GOT3 (cell line): Measurements from ENCODE around the gene EBI3.
"Not testable (repeated sequence)": the region's sequence is repeated elsewhere in the genome, so short reads cannot be mapped to it uniquely, and the experiment has no call there.

Experiments used
- DNase-seq: peaks from one replicate; lab custom pipeline; 2025; ENCODE audit warnings: mixed read lengths; lab: John Stamatoyannopoulos, UW

Gene EBI3

DNA sequence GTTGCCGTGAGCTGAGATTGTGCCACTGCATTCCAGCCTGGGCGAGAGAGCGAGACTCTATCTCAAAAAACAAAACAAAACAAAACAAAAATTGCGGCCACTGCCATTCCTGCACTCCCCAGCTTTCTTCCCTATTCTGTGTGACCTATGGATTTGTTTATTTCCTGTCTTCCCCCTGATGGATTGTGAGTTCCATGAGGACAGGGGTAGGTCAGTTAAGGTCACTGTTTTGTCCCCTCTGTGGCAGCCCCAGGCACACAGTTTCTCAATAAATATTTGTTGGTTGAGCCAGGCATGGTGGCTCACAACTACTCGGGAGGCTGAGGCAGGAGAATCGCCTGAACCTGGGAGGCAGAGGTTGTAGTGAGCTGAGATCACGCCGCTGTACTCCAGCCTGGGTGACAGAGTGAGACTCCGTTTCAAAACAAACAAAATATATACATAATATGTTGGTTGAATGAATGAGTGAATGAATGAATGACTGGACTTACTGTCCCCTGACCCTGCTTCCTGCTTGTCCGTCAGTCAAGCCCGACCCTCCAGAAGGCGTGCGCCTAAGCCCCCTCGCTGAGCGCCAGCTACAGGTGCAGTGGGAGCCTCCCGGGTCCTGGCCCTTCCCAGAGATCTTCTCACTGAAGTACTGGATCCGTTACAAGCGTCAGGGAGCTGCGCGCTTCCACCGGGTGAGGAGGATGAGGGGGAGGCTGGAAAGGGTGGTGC, 5.0 kb downstream of the EBI3 start:
- DNase-seq = no peak

DNA sequence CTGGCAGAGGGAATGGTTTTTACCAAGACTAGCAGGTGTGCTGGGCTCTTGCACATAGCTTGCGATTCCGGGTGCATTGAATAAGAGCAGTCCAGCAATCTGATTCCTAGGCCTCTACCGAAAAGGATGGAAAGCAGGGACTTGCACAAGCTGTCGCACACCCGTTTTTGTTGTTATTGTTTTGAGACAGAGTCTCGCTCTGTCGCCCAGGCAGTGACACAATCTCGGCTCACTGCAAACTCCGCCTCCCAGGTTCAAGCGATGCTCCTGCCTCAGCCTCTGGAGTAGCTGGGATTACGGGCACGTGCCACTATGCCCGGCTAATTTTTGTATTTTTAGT, 5.5 kb downstream of the EBI3 start:
- no peak for DNase-seq

DNA sequence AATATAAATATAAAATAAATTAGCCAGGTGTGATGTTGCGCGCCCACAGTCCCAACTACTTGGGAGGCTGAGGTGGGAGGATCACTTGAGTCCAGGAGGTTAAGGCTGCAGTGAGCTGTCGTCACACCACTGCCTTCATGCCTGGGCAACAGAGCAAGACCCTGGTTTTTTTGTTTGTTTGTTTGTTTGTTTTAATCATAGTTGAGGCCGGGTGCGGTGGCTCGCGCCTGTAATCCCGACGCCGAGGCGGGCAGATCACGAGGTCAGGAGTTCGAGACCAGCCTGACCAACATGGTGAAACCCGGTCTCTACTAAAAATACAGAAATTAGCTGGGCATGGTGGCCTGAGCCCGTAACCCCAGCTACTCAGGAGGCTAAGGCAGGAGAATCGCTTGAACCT, 8.2 kb downstream of the EBI3 start:
- not testable (repeated sequence) for DNase-seq

DNA sequence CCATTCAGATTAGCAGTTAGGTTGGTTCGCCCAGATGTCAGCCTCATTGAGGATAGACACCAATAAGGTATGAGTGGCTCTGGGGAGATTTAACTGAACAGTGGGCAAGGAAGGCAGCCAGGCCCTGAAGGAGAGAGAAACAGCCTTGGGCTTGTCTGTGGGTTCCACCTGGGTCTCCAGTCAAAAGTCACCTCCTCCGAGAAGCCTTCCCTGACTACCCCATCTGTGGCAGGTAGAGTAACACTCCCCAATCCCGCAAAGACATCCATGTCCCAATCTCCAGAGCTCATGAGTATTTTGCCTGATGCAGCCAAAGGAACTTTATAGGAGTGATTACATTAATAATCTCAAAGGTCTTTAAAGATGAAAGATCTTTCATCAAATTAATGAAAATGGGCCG, 9.5 kb downstream of the EBI3 start:
- no peak for DNase-seq

DNA sequence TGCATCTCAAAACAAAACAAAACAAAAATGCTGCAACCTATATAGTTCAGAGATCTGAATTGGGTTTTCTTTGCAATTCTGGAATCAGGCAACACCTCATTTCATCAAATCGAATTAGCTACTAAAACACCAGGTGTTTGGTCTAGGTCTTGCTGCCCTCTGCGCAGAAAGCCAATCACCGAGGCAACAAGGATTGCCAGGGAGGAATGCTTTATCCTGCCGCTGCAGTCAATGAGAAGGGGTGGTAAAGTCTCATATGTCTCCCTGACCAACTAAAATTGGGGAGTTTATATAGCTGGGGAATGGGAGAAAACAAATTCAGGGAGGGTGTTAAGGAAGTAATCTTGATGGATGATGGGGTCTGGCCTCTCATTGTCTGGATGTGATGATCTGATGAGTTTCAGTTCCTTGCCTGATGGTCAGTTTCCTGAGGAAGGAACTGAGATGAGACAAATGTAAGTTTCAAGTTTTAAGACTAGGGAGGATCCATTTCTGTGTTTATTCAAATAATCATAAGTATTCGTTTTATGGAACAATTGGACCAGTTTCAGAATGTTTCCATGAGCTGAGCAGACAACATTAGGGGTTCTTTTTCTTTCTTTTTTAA, 12.6 kb downstream of the EBI3 start:
- no peak for DNase-seq

DNA sequence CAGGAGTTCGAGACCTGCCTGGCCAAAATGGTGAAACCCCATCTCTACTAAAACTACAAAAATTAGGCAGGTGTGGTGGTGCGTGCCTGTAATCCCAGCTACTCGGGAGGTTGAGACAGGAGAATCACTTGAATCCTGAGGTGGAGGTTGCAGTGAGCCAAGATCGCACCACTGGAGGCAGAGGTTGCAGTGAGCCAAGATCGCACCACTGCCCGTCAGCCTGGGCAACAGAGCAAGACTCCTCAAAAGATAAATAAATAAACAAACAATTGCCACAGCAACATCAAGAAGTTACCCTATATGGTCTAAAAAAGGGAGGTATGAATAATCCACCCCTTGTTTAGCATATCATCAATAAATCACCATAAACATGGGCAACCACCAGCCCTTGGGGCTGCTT, 16.6 kb downstream of the EBI3 start:
- not testable (repeated sequence) for DNase-seq

DNA sequence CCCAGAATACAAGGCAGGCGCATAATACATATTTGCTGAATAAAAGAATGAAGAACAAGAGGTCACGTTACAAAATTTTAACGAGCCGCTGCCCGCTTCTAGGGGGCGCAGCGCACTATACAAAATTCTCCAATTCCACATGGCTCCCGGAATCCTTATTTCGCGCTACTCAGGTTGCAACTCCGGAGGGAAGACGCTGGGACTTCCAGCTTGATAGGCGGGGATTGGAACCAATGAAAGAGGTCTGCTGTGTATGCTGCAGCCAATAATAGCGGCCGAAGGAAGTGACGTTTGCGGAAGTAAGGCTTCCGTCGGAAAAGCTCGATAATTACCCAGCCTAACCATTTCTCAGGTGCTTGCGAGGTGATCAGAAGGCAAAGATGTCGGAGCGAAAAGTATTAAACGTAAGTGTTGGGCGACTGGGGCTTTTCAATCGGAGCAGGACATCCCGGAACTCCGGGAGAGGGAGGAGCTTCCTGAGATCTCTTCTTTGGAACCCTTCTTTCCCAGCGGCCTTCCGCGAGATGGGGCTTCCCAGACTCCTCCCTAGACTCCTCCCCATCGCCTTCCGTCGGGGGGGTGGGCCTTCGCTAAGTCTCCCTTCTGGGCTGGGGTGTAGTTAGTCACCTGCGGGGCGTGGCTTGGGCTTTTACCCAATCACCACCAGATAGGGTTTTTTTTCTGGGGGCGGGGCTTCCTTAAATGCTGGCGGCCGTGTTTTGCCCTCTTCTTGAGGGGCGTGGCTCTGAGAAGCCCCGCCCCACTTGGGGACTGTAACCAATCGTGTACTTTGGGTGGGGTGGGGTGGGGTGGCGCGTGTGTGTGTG, 17.7 kb downstream of the EBI3 start, which contains the start of gene YJU2:
Gene YJU2, plus strand, starts transcription at position 314 of the 827 bp plus-strand sequence. Its CDS starts 67 bp downstream, at position 381.
- peak; percentile 94 for DNase-seq

DNA sequence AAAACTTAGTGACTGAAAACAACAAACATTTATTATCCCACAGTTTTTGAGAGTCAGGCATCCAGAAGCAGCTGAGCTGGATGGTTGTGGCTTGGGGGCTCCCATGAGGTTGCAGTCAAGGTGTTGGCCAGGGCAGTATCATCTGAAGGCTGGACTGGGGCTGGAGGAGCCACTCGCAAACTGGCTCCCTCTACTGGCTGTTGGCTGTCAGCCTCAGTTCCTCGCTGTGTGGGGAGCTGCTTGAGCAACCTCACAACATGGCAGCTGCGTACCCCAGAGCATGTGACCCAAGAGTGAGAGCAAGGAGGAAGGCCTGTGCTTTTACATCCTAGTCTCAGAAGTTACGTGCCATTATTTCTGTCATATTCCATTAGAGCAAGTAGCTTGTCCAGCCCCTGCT, 27.2 kb downstream of the EBI3 start:
- DNase-seq = no peak

DNA sequence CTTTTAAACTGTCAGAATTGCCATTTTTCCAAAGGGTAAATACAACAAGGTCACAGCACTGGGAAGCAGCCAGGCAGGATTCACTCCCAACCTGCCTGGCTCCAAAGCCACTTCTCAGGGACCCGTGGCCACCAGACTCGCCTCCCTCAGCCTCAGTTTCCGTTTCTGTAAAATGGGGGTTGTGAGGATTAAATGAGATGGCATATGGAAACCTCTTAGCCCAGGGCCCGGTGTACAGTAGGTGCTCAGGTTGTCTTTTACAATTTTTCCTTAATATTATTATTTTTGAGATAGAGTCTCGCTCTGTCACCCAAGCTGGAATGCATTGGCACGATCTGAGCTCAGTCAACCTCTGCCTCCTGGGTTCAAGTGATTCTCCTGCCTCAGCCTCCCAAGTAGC, 27.7 kb downstream of the EBI3 start:
- DNase-seq = no peak

DNA sequence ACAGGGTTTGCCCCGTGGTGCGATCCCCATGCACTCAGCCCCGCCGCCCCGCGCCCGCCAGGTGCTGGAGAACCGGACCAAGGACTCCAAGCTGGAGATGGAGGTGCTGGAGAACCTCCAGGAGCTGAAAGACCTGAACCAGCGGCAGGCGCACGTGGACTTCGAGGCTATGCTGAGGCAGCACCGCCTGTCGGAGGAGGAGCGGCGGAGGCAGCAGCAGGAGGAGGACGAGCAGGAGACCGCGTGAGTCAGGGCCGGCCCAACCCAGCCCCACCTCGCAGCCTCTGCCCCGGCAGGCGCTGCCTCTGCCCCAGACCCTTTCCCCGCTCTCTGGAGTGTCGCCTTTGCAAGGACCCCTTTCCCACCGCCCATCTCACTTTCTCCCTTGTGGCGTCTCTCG, 28.9 kb downstream of the EBI3 start:
- DNase-seq = no peak

DNA sequence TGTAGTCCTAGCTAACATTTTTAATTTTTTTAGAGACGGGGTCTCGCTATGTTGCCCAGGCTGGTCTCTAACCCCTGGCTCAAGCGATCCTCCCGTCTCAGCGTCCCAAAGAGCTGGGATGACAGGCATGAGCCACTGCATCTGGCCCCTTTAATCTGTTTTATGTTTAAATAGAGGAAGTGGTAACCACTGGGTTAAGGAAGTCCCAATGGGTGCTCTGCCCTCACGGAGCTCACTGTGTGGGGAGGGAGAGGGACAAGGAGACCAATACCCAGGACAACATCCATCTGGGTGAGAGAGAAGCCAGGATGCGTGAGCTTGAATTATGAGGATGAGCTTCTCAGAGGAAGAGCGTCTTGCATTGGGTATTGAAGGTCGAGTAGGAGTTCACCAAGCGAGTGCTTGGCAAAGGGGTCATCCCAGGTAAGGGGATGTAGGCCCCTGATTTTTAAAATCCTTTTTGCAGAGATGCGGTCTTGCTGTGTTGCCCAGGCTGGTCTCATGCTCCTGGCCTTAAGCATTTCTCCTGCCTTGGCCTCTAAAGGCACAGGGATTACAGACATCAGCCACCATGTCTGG, 31.4 kb downstream of the EBI3 start:
- no peak for DNase-seq

DNA sequence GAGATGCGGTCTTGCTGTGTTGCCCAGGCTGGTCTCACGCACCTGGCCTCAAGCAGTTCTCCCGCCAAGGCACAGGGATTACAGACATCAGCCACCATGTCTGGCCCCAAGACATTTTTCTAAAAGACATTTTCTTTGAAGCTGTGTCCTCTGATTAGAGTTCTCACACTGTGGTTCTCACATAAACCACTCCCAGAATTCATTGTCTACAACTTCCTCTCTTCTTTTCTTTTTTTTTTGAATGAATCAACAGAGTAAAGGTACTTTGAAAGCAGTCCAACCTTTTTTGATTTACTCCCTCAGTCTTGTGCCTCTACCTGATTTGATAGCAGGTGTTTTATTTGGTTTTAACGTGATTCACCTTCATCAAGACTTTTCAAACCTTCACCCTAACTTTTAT, 35.5 kb downstream of the EBI3 start:
- DNase-seq = no peak

DNA sequence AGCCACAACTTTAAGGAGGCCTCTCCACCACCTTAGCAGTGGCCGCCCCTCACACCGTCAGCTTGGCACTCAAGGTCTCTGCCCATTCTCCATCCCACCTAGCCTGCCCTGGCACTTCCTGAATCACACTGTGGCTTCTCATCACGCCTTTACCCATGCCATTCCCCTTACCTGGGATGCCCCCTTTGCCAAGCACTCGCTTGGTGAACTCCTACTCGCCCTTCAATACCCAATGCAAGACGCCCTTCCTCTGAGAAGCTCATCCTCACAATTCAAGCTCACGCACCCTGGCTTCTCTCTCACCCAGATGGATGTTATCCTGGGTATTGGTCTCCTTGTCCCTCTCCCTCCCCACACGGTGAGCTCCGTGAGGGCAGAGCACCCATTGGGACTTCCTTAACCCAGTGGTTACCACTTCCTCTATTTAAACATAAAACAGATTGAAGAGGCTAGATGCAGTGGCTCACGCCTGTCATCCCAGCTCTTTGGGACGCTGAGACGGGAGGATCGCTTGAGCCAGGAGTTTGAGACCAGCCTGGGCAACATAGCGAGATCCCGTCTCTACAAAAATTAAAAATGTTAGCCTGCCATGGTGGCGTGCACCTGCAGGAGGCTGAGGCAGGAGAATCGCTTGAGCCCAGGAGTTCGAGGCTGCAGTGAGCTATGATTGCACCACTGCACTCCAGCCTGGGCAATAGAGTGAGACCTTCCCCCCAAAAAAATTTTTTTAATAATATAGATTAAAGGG, 37.1 kb downstream of the EBI3 start:
- DNase-seq = no peak

DNA sequence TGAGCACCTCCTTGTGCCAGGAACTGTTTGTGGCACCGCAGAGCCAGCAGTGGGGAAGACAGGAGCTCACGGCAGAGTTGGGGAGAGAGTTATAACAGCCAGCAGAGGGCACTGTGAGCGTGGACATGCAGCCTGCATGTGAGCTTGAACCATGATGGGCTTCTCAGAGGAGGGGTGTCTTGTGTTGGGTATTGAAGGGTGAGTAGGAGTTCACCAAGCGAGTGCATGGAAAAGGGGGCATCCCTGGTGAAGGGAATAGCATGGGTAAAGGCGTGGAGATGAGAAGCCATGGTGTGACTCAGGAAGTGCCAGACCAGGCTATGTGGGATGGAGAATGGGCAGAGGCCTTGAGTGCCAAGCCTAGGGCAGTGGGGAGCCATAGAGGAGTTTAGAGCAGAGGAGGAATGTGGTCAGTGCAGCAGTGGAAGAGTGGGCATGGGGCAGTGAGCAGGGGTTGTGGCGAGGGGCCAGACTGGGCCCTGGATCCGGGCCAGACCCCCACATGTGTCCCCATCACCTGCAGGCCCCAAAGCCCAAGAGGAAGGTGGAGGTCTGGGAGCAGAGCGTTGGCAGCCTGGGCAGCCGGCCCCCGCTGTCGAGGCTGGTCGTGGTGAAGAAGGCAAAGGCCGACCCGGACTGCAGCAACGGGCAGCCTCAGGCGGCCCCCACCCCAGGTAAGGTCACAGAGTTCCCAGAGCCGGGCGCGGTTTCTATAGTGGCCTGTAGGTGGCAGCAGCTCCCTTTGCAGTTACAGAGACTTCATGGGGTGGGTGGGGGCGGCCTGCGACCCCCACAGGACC, 38.0 kb downstream of the EBI3 start:
- DNase-seq = no peak

DNA sequence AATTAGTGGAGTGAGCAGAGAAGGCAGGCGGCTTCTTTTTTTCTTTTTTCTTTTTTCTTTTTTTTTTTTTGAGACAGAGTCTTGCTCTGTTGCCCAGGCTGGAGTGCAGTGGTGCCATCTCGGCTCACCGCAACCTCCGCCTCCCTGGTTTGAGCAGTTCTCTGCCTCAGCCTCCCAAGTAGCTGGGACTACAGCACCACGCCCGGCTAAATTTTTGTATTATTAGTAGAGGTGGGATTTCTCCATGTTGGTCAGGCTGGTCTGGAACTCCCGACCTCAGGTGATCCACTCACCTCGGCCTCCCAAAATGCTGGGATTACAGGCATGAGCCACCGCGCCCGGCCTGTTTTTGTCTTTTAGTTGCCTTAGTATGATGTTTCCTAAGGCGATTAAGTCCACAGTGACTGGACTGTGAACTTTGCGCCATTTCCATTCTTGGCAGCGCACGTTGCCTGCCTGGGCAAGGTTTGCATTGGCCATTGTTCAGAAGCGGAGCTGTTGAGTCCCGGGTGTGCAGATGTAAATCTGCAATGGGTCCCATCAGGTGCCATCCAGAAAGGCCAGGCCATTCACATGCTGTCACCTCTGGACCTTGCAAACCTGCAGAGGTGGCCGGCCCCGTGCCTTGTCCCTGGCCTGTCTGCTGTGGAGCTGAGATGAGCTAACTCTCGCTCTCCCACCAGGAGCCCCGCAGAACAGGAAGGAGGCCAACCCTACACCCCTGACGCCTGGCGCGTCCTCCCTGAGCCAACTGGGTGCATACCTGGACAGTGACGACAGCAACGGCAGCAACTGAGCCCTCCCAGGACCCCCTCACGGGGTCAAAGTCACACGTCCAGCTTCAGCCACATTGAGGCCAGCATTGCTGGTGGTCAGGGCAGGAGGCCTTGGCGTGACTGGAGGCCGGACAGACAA, 38.8 kb downstream of the EBI3 start:
- DNase-seq = no peak

DNA sequence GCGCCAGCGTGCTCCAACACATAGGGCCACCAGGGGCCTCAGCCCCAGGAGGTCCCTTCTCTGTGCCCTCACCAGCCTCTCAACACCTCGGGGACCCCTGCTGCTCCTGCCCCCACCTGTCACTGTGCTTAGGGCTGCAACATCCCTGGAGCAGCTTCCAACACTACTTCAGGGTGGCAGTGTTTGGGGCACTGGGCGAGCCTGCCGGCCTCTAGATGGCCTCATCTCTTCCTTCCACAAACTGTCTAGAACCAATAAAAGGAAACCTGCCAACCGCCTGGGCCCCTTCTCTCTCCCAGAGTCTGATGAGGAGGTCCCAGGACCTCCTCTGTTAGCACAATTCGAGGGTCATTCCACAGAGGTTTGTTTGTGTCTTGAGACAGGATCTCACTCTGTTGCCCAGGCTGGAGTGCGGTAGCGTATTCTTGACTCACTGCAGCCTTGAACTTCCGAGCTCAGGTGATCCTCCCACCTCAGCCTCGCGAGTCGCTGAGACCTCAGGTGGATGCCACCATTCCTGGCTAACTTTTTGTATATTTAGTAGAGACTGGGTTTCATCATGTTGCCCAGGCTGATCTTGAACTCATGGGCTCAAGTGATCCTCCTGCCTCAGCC, 39.6 kb downstream of the EBI3 start:
- DNase-seq = no peak

DNA sequence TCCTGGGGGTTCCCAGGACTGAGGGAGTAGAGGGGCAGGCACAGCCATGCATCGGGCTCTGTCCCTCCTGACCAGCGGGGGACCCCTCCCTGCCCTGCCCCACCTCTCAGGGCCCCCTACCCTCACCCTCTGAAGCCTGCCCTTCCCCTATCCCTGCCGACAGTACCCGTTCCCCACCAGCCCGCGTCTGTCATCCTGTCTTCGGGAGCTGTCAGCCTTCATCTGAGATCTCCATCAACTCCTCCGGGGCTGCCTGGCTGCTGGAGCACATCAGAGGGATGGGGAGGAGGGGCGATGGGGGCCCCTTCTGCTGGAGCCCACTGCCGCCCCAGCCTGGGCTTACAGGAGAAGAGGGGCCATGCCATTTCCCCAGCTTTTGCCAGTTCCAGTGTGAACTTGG, 43.6 kb downstream of the EBI3 start:
- no peak for DNase-seq

DNA sequence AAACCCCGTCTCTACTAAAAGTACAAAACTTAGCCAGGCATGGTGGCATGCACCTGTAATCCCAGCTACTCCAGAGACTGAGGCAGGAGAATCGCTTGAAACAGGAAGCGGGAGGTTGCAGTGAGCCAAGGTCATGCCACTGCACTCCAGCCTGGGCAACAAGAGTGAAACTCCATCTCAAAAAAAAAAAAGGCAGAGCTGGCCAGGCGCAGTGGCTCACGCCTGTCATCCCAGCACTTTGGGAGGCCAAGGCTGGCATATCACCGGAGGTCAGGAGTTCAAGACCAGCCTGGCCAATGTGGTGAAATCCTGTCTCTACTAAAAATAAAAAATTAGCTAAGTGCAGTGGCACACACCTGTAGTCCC, 45.0 kb downstream of the EBI3 start:
- not testable (repeated sequence) for DNase-seq

DNA sequence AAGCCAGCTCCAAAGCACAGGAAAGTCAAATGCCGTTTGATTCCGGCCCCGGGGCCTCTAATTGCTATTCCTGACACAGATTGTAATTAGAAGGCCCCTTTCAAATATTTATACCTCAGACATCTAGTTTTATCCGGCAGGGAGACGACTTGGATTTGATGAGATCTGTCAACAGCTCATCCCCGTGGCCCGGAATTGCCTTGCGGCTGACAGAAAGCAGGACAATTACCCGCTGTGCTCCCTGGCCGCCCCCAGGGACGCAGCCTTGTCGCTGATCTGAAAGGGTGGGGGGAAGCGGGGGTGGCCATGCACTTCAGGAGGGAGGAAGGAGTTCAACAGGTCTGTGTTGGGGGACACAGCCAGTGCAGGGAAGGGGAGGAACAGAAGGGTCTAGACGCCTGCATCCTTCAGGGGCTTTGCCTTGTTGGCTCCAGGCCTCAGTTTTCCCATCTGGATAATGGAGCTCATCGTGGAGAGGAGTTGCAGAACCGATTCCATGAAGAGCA, 47.9 kb downstream of the EBI3 start:
- DNase-seq = no peak

DNA sequence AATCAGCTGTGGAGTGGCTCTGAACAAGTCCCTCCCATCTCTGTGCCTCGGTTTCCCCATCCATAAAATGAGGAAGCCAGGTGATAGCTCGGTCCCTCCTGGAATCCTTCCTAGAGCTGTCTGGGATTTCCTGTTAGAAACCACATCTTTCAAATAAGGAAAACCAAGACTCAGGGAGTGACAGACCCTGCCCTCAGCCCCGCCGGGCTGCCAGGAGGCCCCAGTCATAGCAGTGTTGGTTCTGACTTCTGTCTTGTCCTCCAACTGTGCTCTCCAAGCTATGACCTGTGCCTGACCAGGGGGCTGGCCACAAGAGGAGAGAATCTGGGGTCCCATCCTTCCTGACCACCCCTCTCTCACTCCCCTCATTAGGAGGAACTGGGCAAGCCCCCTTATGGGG, 48.7 kb downstream of the EBI3 start:
- no peak for DNase-seq
